ENCODE measurements around the gene NCAN. TPM values are rescaled to one million over a fixed set of nuclear protein-coding genes. Genes with fewer than 3 reads are reported as not detected.

The NCAN gene
- total and polyA plus RNA-seq, 4 donors, result 0.06 TPM; not detected in 3

DNA sequence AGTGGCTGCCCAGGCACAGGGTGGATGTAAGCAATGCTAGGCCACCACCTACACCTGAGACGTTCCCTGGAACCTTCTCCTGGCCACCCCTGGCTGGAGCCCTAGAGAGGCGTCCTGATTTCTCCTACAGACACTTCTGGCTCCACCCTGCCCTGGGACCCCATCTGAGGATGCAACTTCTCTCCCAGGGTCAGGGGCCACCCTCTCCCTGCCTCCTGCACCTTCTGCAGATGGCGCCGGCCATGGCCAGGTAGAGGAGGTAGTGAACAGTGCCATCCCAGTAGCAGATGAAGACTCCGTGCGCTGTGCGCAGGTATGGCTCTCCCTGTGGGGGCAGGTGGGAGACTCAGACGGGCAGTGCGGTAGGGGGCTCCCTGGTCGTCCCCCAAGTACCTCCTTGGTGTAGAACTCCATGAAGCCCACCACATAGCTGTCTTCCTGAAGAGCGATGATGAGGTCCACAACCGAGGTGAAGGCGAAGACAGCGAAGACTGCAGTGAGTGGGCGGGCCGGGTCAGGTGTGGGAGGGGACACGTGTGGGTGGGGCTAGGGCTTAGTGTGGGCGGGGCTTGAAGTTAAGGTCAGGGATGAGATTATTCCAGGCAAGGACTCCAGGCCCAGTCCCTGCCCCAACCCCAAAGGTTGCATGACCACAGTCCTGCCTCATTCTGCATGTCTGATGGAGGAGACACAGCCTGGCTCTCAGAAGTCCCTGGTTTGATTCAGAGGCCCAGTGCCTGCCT, 58.4 kb downstream of the NCAN start:
- Histone ChIP-seq H3K27ac (ENCODE audit: low read depth in 1 of 2, low read length in 2 of 2) (no peak overlapping the region), H3K4me3 (ENCODE audit: low read depth in 1 of 3, low read length in 3 of 3) (no peak overlapping the region), H3K9me3 (ENCODE audit: control insufficient read depth in 4 of 4, low read length in 3 of 4) (no peaks in the 10 kb centered on the region), H3K4me1 (ENCODE audit: control insufficient read depth in 4 of 4, insufficient read depth in 4 of 4, low read length in 3 of 4) (peaks cover 12 to 34% (median 28%) of the 10 kb centered on the region in 4 donors), H3K36me3 (ENCODE audit: control insufficient read depth in 4 of 4, insufficient read depth in 3 of 4, low read depth in 1 of 4, low read length in 3 of 4) (peaks cover 0 to 14% (median 5%) of the 10 kb centered on the region in 4 donors), H3K27me3 (ENCODE audit: control insufficient read depth in 4 of 4, insufficient read depth in 4 of 4, low read length in 3 of 4) (no peaks in the 10 kb centered on the region), H3K9ac (ENCODE audit: low read depth in 1 of 2, low read length in 2 of 2) (no peak overlapping the region)
- 79% methylated on average over 18 of the region's 18 CpGs for WGBS
- TF ChIP-seq EGR1 (IDR thresholded peaks at IDR 0.05; ENCODE audit: low read depth in 2 of 2) (no peak), HNF4A (conservative IDR thresholded peaks at IDR 0.05) (no peak), SP1 (IDR thresholded peaks at IDR 0.05) (no peak), MAX (IDR thresholded peaks at IDR 0.05) (no peak), HNF4G (IDR thresholded peaks at IDR 0.05) (no peak), YY1 (IDR thresholded peaks at IDR 0.05) (no peak), REST (IDR thresholded peaks at IDR 0.05) (no peak), GABPA (IDR thresholded peaks at IDR 0.05 in 1 of 2, conservative IDR thresholded peaks at IDR 0.05 in 1 of 2) (no peak), JUND (IDR thresholded peaks at IDR 0.05) (no peak), FOXA2 (IDR thresholded peaks at IDR 0.05) (no peak), CTCF (IDR thresholded peaks at IDR 0.05; ENCODE audit: low read depth, low read length, missing input control) (no peak), RAD21 (IDR thresholded peaks at IDR 0.05) (no peak)
- TF ChIP-seq, protein P1, sequence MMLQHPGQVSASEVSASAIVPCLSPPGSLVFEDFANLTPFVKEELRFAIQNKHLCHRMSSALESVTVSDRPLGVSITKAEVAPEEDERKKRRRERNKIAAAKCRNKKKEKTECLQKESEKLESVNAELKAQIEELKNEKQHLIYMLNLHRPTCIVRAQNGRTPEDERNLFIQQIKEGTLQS (IDR thresholded peaks at IDR 0.05), result no peak
- DNase-seq (ENCODE audit: low spot score), result no peak

DNA sequence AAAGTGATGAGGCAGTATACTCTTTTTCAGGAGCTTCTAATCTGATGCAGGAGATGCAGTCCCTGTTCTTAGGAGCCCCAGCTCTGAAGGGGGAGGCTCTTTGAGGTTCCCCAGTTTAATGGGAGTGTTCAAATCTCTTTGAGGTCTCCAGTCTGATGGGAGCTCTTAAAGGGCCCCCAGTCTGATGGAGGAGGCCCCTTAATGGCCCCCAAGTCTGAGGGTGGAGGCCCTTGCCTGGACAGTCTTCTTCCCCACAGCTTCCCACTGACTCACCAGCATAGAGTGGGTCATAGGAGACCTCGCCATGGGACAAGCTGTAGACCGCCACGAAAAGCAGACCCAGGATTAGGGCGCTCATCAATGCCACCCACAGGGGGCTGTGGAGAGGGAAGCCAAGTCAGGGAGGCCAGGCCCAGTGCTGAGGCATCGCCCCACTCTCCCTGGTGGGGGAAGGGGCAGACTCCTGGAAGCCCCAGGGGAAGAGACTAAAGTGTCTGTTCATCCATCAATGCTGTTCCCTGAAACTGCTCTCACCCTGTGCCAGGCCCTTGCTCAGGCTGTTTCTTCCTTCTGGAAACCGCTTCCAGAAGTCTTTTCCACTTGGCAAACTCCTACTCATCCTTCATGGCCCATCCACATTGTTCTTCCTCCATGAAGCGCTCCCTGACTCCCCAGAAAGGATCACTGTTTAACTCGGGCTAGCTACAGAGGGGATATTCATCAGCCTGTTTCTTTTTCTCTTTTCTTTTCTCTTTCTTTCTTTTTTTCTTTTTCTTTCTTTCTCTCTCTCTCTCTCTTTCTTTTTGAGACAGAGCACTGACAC, 59.2 kb downstream of the NCAN start:
- H3K27ac ChIP-seq (ENCODE audit: low read depth in 1 of 2, low read length in 2 of 2), result no peak overlapping the region
- H3K4me1 ChIP-seq (ENCODE audit: control insufficient read depth in 4 of 4, insufficient read depth in 4 of 4, low read length in 3 of 4), result peaks cover 14 to 41% (median 33%) of the 10 kb centered on the region in 4 donors
- no peak overlapping the region for H3K4me3 ChIP-seq (ENCODE audit: low read depth in 1 of 3, low read length in 3 of 3)
- H3K9me3 ChIP-seq (ENCODE audit: control insufficient read depth in 4 of 4, low read length in 3 of 4), result no peaks in the 10 kb centered on the region
- WGBS, result 96% methylated on average over 8 of the region's 8 CpGs
- DNase-seq (ENCODE audit: low spot score), result no peak
- H3K36me3 ChIP-seq (ENCODE audit: control insufficient read depth in 4 of 4, insufficient read depth in 3 of 4, low read depth in 1 of 4, low read length in 3 of 4), result peaks cover 0 to 12% (median 5%) of the 10 kb centered on the region in 4 donors
- no peak for TF ChIP-seq REST (IDR thresholded peaks at IDR 0.05)
- no peak for TF ChIP-seq SP1 (IDR thresholded peaks at IDR 0.05)
- no peak for TF ChIP-seq MAX (IDR thresholded peaks at IDR 0.05)
- TF ChIP-seq FOXA1 (IDR thresholded peaks at IDR 0.05), result no peak
- no peak for TF ChIP-seq NR2F2 (IDR thresholded peaks at IDR 0.05)
- no peak for TF ChIP-seq FOXA2 (IDR thresholded peaks at IDR 0.05)
- TF ChIP-seq YY1 (IDR thresholded peaks at IDR 0.05), result no peak
- no peak for TF ChIP-seq CTCF (IDR thresholded peaks at IDR 0.05; ENCODE audit: low read depth, low read length, missing input control)
- no peak for TF ChIP-seq JUND (IDR thresholded peaks at IDR 0.05)
- H3K9ac ChIP-seq (ENCODE audit: low read depth in 1 of 2, low read length in 2 of 2), result no peak overlapping the region
- H3K27me3 ChIP-seq (ENCODE audit: control insufficient read depth in 4 of 4, insufficient read depth in 4 of 4, low read length in 3 of 4), result no peaks in the 10 kb centered on the region

Data from liver (tissue), 9 donors.